DND-41 (cell line): Measurements from ENCODE around the gene TBXAS1.

Experiments
- ATAC-seq: fragments of 200-7000 bp; cut with Tn5 transposase; 3 replicates; pipeline ENCODE4 v1.9.1; 2021; ENCODE audit warnings: low read depth; ENCODE audit not compliant: insufficient read depth
- DNase-seq: peaks from one replicate; pipeline ENCODE4 v3.0.0-alpha.2; 2020
- H2AFZ ChIP-seq: 2 replicates; pipeline ENCODE4 v1.6.0; 2012; ENCODE audit warnings: low read depth, low read length
- H3K27ac ChIP-seq: 2 replicates; pipeline ENCODE4 v1.5.1; 2012; ENCODE audit warnings: low read length, inconsistent platforms
- H3K27me3 ChIP-seq: fragments of 200-600 bp; sonication (generic); 2 replicates; pipeline ENCODE4 v1.6.0; 2012; ENCODE audit warnings: low read length, mild to moderate bottlenecking, inconsistent platforms; ENCODE audit not compliant: insufficient read depth, poor library complexity
- H3K36me3 ChIP-seq: 2 replicates; pipeline ENCODE4 v1.5.1; 2012; ENCODE audit warnings: low read length, inconsistent platforms; ENCODE audit not compliant: insufficient read depth
- H3K4me1 ChIP-seq: 2 replicates; pipeline ENCODE4 v1.5.1; 2012; ENCODE audit warnings: mild to moderate bottlenecking, low read length; ENCODE audit not compliant: insufficient read depth
- H3K4me2 ChIP-seq: 2 replicates; pipeline ENCODE4 v1.6.0; 2012; ENCODE audit warnings: mild to moderate bottlenecking, moderate library complexity, low read length, inconsistent platforms; ENCODE audit not compliant: insufficient read depth
- H3K4me3 ChIP-seq, 2 experiments: fragments of 200-600 bp in 1 of 2; shearing (Covaris generic) in 1 of 2; 2 replicates each; pipeline ENCODE4 v1.5.1; 2012 to 2016; ENCODE audit warnings: inconsistent platforms in 2 of 2, low read length in 2 of 2, mild to moderate bottlenecking in 2 of 2, low read depth in 1 of 2, moderate library complexity in 1 of 2
- H3K79me2 ChIP-seq: 2 replicates; pipeline ENCODE4 v1.6.0; 2012; ENCODE audit warnings: low read length, inconsistent platforms; ENCODE audit not compliant: insufficient read depth
- H3K9ac ChIP-seq: 2 replicates; pipeline ENCODE4 v1.6.0; 2012; ENCODE audit warnings: low read depth, mild to moderate bottlenecking, inconsistent platforms, low read length, moderate library complexity
- H3K9me3 ChIP-seq: 2 replicates; pipeline ENCODE4 v1.5.1; 2012; ENCODE audit warnings: low read length, moderate library complexity, mild to moderate bottlenecking, inconsistent platforms; ENCODE audit not compliant: insufficient read depth, severe bottlenecking
- H4K20me1 ChIP-seq: 2 replicates; pipeline ENCODE4 v1.6.0; 2012; ENCODE audit warnings: low read length; ENCODE audit not compliant: insufficient read depth
- EZH2 ChIP-seq: IDR thresholded peaks from 3 replicates; pipeline ENCODE4 v1.6.1; 2012; ENCODE audit warnings: borderline replicate concordance, low read depth, mild to moderate bottlenecking, moderate library complexity, low read length, inconsistent platforms; ENCODE audit not compliant: severe bottlenecking
- TF ChIP-seq, protein P1 (sequence below): IDR thresholded peaks from 2 replicates; pipeline ENCODE4 v1.5.1; 2012; ENCODE audit warnings: borderline replicate concordance, low read length, moderate library complexity, mild to moderate bottlenecking; ENCODE audit not compliant: poor library complexity, severe bottlenecking; ENCODE audit errors: extremely low read depth

The TBXAS1 gene

DNA sequence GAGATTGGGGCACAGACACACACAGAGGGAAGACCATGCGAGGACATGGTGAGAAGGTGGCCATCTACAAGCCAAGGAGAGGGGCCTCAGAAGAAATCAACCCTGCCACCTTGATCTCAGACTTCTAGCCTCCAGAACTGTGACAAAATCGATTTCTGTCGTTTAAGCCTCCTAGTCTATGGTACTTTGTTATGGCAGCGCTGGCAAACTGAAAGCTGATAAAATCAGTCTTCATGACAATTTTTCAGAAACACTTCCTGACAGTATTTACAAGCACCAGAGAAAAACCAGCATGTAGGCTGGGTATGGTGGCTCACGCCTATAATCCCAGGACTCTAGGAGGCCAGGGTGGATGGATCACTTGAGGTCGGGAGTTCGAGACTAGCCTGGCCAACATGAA is 229.5 kb downstream of the TBXAS1 start:
- no peak overlapping the region for H3K9ac ChIP-seq
- no peak overlapping the region for H3K4me3 ChIP-seq
- H2AFZ ChIP-seq = no peak overlapping the region
- H3K4me2 ChIP-seq = no peak overlapping the region
- no peak for DNase-seq
- H4K20me1 ChIP-seq = peaks cover 29% of the 10 kb centered on the region
- TF ChIP-seq EZH2 = no peak
- H3K79me2 ChIP-seq = peaks cover 57% of the 10 kb centered on the region
- peaks cover 42% of the 10 kb centered on the region for H3K36me3 ChIP-seq
- no peak for ATAC-seq
- H3K9me3 ChIP-seq = no peaks in the 10 kb centered on the region
- peaks cover 49% of the 10 kb centered on the region for H3K4me1 ChIP-seq
- H3K27ac ChIP-seq = no peak overlapping the region
- H3K27me3 ChIP-seq = no peaks in the 10 kb centered on the region

DNA sequence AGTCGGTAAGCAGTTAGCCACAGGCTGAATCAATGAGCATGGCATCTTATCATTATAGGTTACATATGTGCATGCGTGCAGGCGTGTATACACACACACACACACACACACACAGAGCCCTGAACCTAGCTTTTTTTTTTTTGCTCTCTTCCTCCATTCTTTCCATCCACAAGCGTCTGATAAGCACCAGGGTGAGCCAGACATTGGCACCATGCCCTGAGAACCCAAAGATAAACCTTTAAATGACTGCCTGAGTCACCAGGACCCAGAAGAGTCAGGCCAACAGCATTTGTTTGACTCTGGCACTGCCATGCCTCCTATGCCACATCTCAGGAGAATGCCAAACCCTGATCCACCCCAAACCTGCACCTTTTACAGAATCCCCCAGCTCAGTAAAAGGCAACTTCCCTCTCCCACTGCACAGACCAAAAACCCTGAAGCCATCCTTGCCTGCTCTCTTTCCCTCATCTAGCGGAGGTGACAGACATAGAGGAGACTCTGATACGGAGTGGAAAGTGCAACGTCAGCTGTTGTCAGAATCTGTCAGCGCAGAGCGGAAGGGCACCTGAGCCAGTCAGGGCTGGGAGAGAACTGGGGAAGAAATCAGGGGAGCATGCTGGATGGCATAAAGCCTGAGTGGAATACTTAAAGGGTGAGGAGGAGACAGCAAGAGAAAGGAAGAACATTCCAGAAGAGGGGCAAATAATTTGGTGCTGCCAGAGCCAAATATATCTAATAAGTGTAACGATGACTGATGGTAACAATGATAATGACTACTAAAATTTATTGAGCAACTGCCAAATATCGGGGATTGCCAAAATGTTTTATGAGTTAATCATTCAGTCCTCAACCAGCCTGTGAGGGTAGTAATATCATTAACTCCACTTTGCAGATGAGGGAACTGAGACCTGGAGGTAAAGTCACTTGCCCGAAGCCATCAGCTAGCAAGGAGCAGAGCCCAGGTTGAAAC is 230.5 kb downstream of the TBXAS1 start:
- ATAC-seq = no peak
- H3K27me3 ChIP-seq = no peaks in the 10 kb centered on the region
- H3K9ac ChIP-seq = no peak overlapping the region
- 0 out of 4 replicates have a peak overlapping the region, but pooled peaks of 1 of the 2 experiments have one; percentile 93 for H3K4me3 ChIP-seq
- no peak overlapping the region for H2AFZ ChIP-seq
- TF ChIP-seq, protein P1, sequence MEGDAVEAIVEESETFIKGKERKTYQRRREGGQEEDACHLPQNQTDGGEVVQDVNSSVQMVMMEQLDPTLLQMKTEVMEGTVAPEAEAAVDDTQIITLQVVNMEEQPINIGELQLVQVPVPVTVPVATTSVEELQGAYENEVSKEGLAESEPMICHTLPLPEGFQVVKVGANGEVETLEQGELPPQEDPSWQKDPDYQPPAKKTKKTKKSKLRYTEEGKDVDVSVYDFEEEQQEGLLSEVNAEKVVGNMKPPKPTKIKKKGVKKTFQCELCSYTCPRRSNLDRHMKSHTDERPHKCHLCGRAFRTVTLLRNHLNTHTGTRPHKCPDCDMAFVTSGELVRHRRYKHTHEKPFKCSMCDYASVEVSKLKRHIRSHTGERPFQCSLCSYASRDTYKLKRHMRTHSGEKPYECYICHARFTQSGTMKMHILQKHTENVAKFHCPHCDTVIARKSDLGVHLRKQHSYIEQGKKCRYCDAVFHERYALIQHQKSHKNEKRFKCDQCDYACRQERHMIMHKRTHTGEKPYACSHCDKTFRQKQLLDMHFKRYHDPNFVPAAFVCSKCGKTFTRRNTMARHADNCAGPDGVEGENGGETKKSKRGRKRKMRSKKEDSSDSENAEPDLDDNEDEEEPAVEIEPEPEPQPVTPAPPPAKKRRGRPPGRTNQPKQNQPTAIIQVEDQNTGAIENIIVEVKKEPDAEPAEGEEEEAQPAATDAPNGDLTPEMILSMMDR = no peak
- no peak for TF ChIP-seq EZH2
- no peaks in the 10 kb centered on the region for H3K9me3 ChIP-seq
- H4K20me1 ChIP-seq = peaks cover 29% of the 10 kb centered on the region
- no peak for DNase-seq
- H3K4me1 ChIP-seq = peaks cover 51% of the 10 kb centered on the region
- peaks cover 57% of the 10 kb centered on the region for H3K79me2 ChIP-seq
- peak overlapping the region; percentile 93; the same call in 1 of the 2 replicates for H3K4me2 ChIP-seq
- H3K27ac ChIP-seq = no peak overlapping the region
- peaks cover 32% of the 10 kb centered on the region for H3K36me3 ChIP-seq

DNA sequence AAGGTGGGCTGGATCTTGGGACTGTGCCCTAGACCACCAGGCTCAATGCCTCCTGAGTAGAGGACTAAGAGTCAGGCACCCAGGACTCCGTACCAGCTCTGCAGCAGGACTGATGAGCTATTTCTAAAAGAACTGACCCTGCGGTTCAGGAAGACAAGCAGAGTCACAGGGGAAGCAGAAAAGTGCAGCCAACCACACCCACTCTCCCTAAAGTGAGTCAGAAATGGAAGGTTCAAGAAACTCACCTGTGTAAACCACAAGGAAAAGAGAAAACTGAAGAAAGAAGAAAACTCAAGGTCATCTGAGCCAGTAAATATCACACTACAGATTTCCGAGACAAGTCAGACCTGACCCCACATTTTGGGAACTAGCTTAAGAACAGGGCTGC is 231.2 kb downstream of the TBXAS1 start:
- H3K9me3 ChIP-seq = no peaks in the 10 kb centered on the region
- ATAC-seq = no peak
- peaks cover 27% of the 10 kb centered on the region for H3K36me3 ChIP-seq
- TF ChIP-seq EZH2 = no peak
- TF ChIP-seq, protein P1 = no peak
- no peak overlapping the region for H2AFZ ChIP-seq
- peak overlapping the region in 1 of 2 experiments; percentile 93; a peak in 1 of 4 replicates for H3K4me3 ChIP-seq
- no peaks in the 10 kb centered on the region for H3K27me3 ChIP-seq
- peaks cover 57% of the 10 kb centered on the region for H3K79me2 ChIP-seq
- peak overlapping the region; percentile 93 for H3K4me2 ChIP-seq
- H3K27ac ChIP-seq = no peak overlapping the region; the same call in 1 of the 2 replicates
- H4K20me1 ChIP-seq = peaks cover 29% of the 10 kb centered on the region
- no peak for DNase-seq
- H3K9ac ChIP-seq = peak overlapping the region; percentile 86; the same call in 1 of the 2 replicates
- peaks cover 51% of the 10 kb centered on the region for H3K4me1 ChIP-seq
